AG09309 (cell line): ENCODE data around the gene TMEM87B.
"Not testable (repeated sequence)": the region's sequence is repeated elsewhere in the genome, so short reads cannot be mapped to it uniquely, and the experiment has no call there.

Experiments
- DNase-seq: peaks from one replicate; pipeline ENCODE4 v3.0.0-alpha.2; 2010; ENCODE audit warnings: low read depth
- H3K4me3 ChIP-seq: 2 replicates; pipeline ENCODE4 v1.5.1; 2011; ENCODE audit warnings: mild to moderate bottlenecking, low read depth, low read length, moderate library complexity; ENCODE audit not compliant: control insufficient read depth
- CTCF ChIP-seq: IDR thresholded peaks from 2 replicates; pipeline ENCODE4 v1.5.1; 2011; ENCODE audit warnings: mild to moderate bottlenecking, low read depth, low read length, inconsistent platforms; ENCODE audit not compliant: insufficient read depth, control insufficient read depth; ENCODE audit errors: missing control alignments

The TMEM87B gene

GRCh38 chr2:112134120-112134519 is 79.1 kb downstream of the TMEM87B start:
- H3K4me3 ChIP-seq = no peak overlapping the region
- TF ChIP-seq CTCF = no peak
- no peak for DNase-seq

- no peak for DNase-seq
- no peak overlapping the region for H3K4me3 ChIP-seq
- TF ChIP-seq CTCF = no peak
These were observed 81.0 kb downstream of the TMEM87B start for GRCh38 chr2:112136096-112136495.

- no peak for TF ChIP-seq CTCF
- DNase-seq = peak; percentile 24
- peak overlapping the region; percentile 58 for H3K4me3 ChIP-seq
These were observed 82.6 kb downstream of the TMEM87B start for GRCh38 chr2:112137516-112138158.

GRCh38 chr2:112138159-112139032 is 83.3 kb downstream of the TMEM87B start, which contains the start of gene FBLN7:
TSS of gene FBLN7 (plus strand) at chr2:112138385. CDS start at chr2:112138656, 271 bp downstream.
- no peak for DNase-seq
- peak within 1 kb of the TSS; percentile 58 for H3K4me3 ChIP-seq
- no peak for TF ChIP-seq CTCF

GRCh38 chr2:112139033-112139614 is 84.1 kb downstream of the TMEM87B start:
- H3K4me3 ChIP-seq = peak overlapping the region; percentile 58
- not testable (repeated sequence) for DNase-seq

- DNase-seq = not testable (repeated sequence)
- peak overlapping the region; percentile 43 for H3K4me3 ChIP-seq
These were observed 84.7 kb downstream of the TMEM87B start for GRCh38 chr2:112139661-112140204.

GRCh38 chr2:112140205-112140802 is 85.2 kb downstream of the TMEM87B start:
- no peak for DNase-seq
- H3K4me3 ChIP-seq = peak overlapping the region; percentile 43
- TF ChIP-seq CTCF = no peak
